Measurements from ENCODE around the gene MB. TPM values are rescaled to one million over a fixed set of nuclear protein-coding genes. Genes with fewer than 3 reads are reported as not detected.
"Not testable (repeated sequence)": the region's sequence is repeated elsewhere in the genome, so short reads cannot be mapped to it uniquely, and the experiment has no call there.

The MB gene
- total RNA-seq (2014; rRNA removed; shearing (Covaris generic)), result 4.4 and 6.3 TPM in 2 replicates

- Histone ChIP-seq H3K27ac (peak within 1 kb of the TSS; percentile 38; the same call in 1 of the 2 replicates), H3K9me3 (replicated peaks) (no peaks in the 10 kb centered on the region), H3K4me1 (peaks cover 31% of the 10 kb centered on the region), H3K4me3 (peak within 1 kb of the TSS; percentile 16), H3K36me3 (no peaks in the 10 kb centered on the region), H3K27me3 (no peaks in the 10 kb centered on the region)
- peak; percentile 78 to 81 for DNase-seq
Observed at GRCh38 chr22:35617137-35617755, at the start of gene MB. TSS of gene MB (minus strand) at chr22:35617329. CDS start at chr22:35617257, 72 bp downstream.

DNA sequence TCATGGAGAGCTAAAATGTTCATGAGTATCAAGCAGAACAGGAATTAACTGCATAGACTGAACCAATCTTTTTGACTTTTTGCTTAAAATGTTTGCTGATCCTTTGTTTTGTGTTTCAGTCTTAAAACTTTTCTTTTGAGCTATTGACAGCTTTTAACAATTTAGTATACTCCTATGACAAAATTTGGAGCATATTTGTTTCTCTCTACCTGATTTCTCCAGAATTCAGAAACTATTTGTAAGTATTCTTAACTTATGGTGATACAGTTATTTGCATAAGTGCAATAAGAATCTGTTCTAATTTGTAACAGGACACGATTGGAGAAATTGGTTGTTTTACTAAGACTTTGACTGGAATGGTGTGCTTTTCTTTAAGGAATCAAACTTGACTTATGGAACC lies 49.6 kb upstream of the MB start:
- not testable (repeated sequence) for H3K27me3 ChIP-seq; H3K9me3 ChIP-seq (replicated peaks); H3K36me3 ChIP-seq; DNase-seq; H3K4me3 ChIP-seq; H3K4me1 ChIP-seq; H3K27ac ChIP-seq

DNA sequence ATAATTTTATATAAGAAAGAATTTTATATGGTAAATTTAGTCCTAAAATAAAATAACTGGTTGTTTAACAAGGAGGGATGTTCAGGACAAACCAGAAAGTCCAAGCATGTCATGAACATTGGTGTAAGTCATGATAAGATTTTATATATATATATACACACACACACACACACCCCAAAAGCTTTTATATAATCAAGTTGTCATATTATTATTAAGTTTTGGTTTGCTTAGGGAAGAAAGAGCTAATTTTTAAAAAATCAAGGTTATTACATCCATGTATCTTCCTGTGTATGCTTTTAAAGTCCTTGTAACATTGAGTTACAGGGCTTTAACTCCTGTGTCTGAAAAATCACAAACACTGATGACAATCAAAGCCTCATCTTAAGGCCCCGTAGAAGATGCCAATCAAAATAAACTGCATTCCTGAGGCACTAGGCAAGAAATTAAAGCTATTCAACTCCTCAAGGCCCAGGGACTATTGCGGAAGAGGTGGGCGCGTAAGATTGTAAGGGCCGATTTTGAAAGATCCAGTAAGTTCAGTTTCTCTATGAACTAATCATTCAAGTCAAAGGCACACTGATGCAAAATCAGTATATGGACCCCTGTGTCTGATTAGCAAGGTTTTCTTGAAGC lies 47.9 kb upstream of the MB start:
- Histone ChIP-seq H3K9me3 (replicated peaks) (peaks cover 9% of the 10 kb centered on the region), H3K36me3 (no peaks in the 10 kb centered on the region), H3K27ac (no peak overlapping the region), H3K4me1 (peaks cover 2% of the 10 kb centered on the region; the same call in 1 of the 2 replicates), H3K4me3 (no peak overlapping the region), H3K27me3 (no peaks in the 10 kb centered on the region)
- DNase-seq, result no peak

GRCh38 chr22:35663371-35663770 lies 46.2 kb upstream of the MB start:
- Histone ChIP-seq H3K27ac (no peak overlapping the region), H3K4me1 (peaks cover 2% of the 10 kb centered on the region; the same call in 1 of the 2 replicates), H3K9me3 (replicated peaks) (peaks cover 9% of the 10 kb centered on the region), H3K4me3 (no peak overlapping the region), H3K36me3 (no peaks in the 10 kb centered on the region), H3K27me3 (no peaks in the 10 kb centered on the region)
- no peak for DNase-seq

- Histone ChIP-seq H3K27ac (no peak overlapping the region), H3K9me3 (replicated peaks) (peaks cover 9% of the 10 kb centered on the region), H3K4me1 (peaks cover 2% of the 10 kb centered on the region; the same call in 1 of the 2 replicates), H3K4me3 (no peak overlapping the region), H3K36me3 (no peaks in the 10 kb centered on the region), H3K27me3 (no peaks in the 10 kb centered on the region)
- no peak for DNase-seq
Observed at GRCh38 chr22:35662914-35663313, 45.8 kb upstream of the MB start.

- H3K4me1 ChIP-seq, result peaks cover 2% of the 10 kb centered on the region; the same call in 1 of the 2 replicates
- H3K27me3 ChIP-seq, result no peaks in the 10 kb centered on the region
- H3K9me3 ChIP-seq (replicated peaks), result peaks cover 9% of the 10 kb centered on the region
- no peaks in the 10 kb centered on the region; the same call in 1 of the 2 replicates for H3K36me3 ChIP-seq
- no peak overlapping the region for H3K27ac ChIP-seq
- no peak overlapping the region for H3K4me3 ChIP-seq
- no peak for DNase-seq
Observed at GRCh38 chr22:35661464-35661863, 44.3 kb upstream of the MB start.

DNA sequence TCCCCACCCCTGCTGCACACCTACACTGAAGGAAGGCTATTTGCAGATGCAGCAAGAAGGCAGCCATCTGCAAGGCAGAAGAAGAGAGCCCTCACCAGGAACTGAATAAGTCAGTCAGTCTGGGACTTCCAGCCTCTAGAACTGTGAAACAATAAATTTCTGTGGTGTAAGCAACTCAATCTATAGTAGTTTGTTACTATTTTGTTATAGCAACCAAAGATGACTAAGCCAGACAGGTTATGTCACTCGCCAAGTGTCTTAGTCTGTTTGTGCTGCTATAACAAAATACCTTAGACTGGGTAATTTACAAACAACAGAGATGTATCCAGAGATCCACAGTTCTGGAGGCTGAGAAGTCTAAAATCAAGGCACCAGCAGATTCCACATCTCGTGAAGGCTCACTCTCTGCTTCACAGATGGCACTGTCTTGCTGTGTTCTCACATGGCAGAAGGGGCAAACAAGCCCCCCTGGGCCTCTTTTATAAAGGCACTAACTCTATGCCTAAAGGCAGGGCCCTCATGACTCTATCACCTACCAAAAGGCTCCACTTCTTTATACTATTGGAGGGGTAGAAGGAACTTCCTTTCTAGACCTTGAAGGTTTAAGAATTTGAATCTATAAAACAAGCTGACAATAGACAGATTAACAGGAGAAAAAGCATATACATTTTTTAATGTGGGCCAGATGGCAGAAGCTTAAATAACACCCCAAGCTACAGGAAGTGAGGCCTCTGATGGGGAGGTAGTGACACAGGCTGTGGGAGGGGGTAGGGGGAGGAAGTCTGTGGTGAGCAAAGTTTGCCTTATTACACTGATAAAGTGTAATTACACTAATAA lies 43.4 kb upstream of the MB start:
- no peaks in the 10 kb centered on the region for H3K27me3 ChIP-seq
- H3K36me3 ChIP-seq, result no peaks in the 10 kb centered on the region; the same call in 1 of the 2 replicates
- H3K4me1 ChIP-seq, result peaks cover 2% of the 10 kb centered on the region; the same call in 1 of the 2 replicates
- no peak overlapping the region for H3K4me3 ChIP-seq
- no peak for DNase-seq
- H3K27ac ChIP-seq, result no peak overlapping the region
- H3K9me3 ChIP-seq (replicated peaks), result peaks cover 8% of the 10 kb centered on the region

DNA sequence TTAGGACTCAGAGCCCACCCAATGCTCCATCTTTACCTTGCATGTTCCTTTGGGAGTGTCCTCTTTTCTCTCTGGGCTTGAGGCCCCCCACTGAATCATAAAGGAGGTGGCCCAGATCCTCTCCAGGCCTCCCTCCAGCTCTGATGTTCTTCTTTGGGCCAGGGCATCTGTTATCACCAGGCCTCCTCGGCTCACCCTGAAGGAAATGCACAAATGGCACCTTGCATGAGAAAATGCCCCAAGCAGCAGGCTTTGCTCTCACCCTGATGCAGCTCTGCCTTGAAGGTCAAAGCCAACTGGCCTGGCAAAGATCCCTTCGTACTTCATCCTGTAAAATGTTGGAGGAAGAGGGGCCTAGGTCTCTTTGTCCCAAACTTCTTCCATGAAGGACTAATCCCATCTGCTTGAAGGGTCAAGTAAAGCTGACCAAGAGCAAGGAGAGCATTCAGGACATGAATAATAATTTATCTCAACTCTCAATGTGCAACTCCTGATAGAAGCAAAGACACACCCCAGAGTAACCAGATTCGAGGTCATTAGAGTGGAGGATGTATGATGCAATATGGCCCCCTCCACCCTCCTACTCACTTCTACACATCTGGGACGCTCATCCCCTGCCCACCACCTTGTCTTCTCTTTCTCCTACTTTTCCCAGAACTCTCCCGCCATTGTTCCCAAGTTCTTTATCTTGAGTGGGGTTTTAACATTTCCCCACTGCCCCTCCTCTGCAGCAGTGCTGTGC lies 40.6 kb upstream of the MB start:
- no peaks in the 10 kb centered on the region for H3K9me3 ChIP-seq (replicated peaks)
- no peak overlapping the region for H3K27ac ChIP-seq
- H3K36me3 ChIP-seq, result no peaks in the 10 kb centered on the region; the same call in 1 of the 2 replicates
- H3K27me3 ChIP-seq, result no peaks in the 10 kb centered on the region
- no peak for DNase-seq
- H3K4me3 ChIP-seq, result no peak overlapping the region
- H3K4me1 ChIP-seq, result no peaks in the 10 kb centered on the region

GRCh38 chr22:35656284-35656752 lies 39.2 kb upstream of the MB start:
- Histone ChIP-seq H3K36me3 (no peaks in the 10 kb centered on the region; the same call in 1 of the 2 replicates), H3K27ac (no peak overlapping the region), H3K4me1 (no peaks in the 10 kb centered on the region), H3K4me3 (no peak overlapping the region), H3K9me3 (replicated peaks) (no peaks in the 10 kb centered on the region), H3K27me3 (no peaks in the 10 kb centered on the region)
- DNase-seq, result no peak

DNA sequence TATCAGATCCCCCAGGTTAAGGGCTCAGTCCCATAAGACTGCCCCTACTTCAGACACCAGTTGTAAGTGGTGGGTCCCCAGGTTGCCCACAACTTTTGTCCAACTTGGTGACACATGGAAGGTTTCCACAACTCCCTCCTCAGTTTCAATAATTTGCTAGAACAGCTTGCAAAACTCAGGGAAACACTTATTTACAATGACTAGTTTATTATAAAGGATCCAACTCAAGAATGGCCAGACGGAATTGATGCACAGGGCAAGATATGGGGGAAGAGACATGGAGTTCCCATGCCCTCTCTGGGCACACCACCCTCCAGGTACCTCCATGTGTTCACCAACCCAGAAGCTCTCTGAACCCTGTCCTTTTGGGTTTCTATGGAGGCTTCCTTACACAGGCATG lies 36.7 kb upstream of the MB start:
- Histone ChIP-seq H3K4me3 (no peak overlapping the region), H3K27ac (no peak overlapping the region), H3K36me3 (no peaks in the 10 kb centered on the region; the same call in 1 of the 2 replicates), H3K9me3 (replicated peaks) (no peaks in the 10 kb centered on the region), H3K4me1 (no peaks in the 10 kb centered on the region), H3K27me3 (no peaks in the 10 kb centered on the region)
- no peak for DNase-seq

DNA sequence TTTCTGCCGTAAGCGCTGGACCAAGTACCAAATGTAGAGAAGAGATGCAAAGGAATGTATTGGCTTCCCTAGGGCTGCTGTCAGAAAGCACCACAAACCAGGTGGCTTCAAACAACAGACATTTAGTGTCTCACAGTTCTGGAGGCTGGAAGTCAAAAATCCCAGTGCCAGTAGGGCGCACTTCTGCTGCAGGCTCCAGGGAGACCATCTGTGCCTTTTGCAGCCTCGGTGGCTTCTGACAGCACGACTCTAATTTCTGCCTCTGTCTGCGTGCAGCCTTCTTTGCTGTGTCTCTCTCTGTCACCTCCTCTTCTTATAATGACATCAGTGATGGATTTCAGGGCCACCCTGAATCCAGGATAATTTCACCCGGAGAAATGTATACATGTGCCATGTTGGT lies 34.0 kb upstream of the MB start:
- Histone ChIP-seq H3K27ac (no peak overlapping the region), H3K4me1 (peaks cover 14% of the 10 kb centered on the region), H3K36me3 (no peaks in the 10 kb centered on the region), H3K9me3 (replicated peaks) (no peaks in the 10 kb centered on the region), H3K27me3 (no peaks in the 10 kb centered on the region), H3K4me3 (no peak overlapping the region)
- no peak for DNase-seq

DNA sequence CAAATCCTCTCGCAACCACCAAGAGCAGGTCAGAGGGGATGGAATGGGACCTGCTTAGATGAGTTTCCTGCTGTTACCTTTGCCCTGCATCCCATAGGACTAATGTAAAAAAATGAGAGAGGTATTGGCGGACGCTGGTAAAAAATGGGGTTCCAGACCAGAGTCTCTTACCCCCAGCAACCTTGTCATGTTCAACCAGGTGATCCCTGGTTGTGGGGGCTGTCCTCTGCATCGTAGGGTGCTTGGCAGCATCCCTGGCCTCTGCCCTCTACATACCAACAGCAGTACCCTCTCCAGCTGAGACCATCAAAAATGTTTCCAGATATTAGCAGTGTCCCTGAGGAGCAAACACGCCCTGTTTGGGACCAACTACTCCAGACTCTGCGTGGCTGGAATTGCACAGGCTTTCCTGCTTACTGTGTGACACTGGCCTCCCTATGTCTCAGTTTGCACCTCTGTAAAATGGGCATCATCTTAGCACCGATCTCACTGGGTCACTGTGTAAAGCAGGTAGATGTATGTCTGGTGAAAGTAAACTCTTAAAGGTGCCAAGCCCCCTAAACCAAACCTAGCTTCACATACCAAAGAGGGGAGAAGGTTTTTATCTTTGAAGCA lies 32.6 kb upstream of the MB start:
- Histone ChIP-seq H3K9me3 (replicated peaks) (no peaks in the 10 kb centered on the region), H3K4me3 (no peak overlapping the region), H3K27me3 (no peaks in the 10 kb centered on the region), H3K36me3 (no peaks in the 10 kb centered on the region), H3K4me1 (peaks cover 14% of the 10 kb centered on the region), H3K27ac (no peak overlapping the region)
- no peak for DNase-seq

GRCh38 chr22:35649026-35649553 lies 32.0 kb upstream of the MB start:
- Histone ChIP-seq H3K9me3 (replicated peaks) (no peaks in the 10 kb centered on the region), H3K27me3 (no peaks in the 10 kb centered on the region), H3K36me3 (no peaks in the 10 kb centered on the region), H3K27ac (peak overlapping the region; percentile 70), H3K4me3 (peak overlapping the region; percentile 63), H3K4me1 (peaks cover 14% of the 10 kb centered on the region)
- DNase-seq, result no peak
